Ovary (tissue), 9 donors: Measurements from ENCODE around the gene IER5. TPM values are rescaled to one million over a fixed set of nuclear protein-coding genes. Genes with fewer than 3 reads are reported as not detected.

Source experiments
- DNase-seq, 5 donors: peaks; one replicate each; pipeline ENCODE4 v3.0.0-alpha.2; 2019 to 2020
- H3K27ac ChIP-seq, 2 donors: fragments of 200-600 bp; one replicate each; pipeline versions ENCODE4 v1.5.1 to v1.8.0; 2019 to 2022
- H3K27me3 ChIP-seq: fragments of 200-600 bp; one replicate; pipeline ENCODE4 v1.8.0; 2022
- H3K36me3 ChIP-seq: fragments of 200-600 bp; sonication (generic); one replicate; pipeline ENCODE4 v1.5.1; 2019
- H3K4me1 ChIP-seq: one replicate; pipeline ENCODE4 v1.8.1; 2013; ENCODE audit warnings: mild to moderate bottlenecking, moderate library complexity; ENCODE audit not compliant: insufficient read depth
- H3K4me3 ChIP-seq: fragments of 200-600 bp; sonication (generic); one replicate; pipeline ENCODE4 v1.5.1; 2017
- H3K9me3 ChIP-seq, 2 donors: fragments of 200-600 bp in 1 of 2; sonication (generic) in 1 of 2; one replicate each; pipeline versions ENCODE4 v1.5.1 to v1.8.1; 2013 to 2019; ENCODE audit warnings: mild to moderate bottlenecking in 1 of 2, moderate library complexity in 1 of 2
- EP300 ChIP-seq: sonication (generic); formaldehyde crosslinking; IDR thresholded peaks from one replicate; pipeline ENCODE4 v1.6.1; 2017; ENCODE audit warnings: antibody characterized with exemption
- POLR2A ChIP-seq: fragments of 450-650 bp; IDR thresholded peaks from one replicate; pipeline ENCODE4 v1.6.1; 2017; ENCODE audit warnings: antibody characterized with exemption, mild to moderate bottlenecking, moderate library complexity
- WGBS, 3 donors: extraction: QIAGEN DNeasy Blood & Tissue Kit in 1 of 3; methylation state at CpG; one replicate each; pipeline versions ENCODE4 v1.1.5 to v1.1.7; 2013 to 2017; 5-methylcytosine and 5-hydroxymethylcytosine counted together
- intact Hi-C, 4 donors: fragments of 100-400 bp; cut with DNase I; formaldehyde crosslinking; loops; one replicate each; pipeline versions ENCODE4 v1.11.0 to v1.15.1; 2022 to 2023
- polyA plus RNA-seq, 2 donors: library from polyadenylated mRNA; stranded (reverse); fragments of 200-250 nt in 1 of 2; fragments of 350-450 nt in 1 of 2; fragmentation: Illumina TruSeq in 1 of 2; extraction: RNeasy Lipid Tissue Mini Kit (QIAGEN cat#74804) in 1 of 2; gene quantifications; one replicate each; pipeline ENCODE4 v1.2.3, GENCODE V29; 2013 to 2014
- total RNA-seq, 7 donors: library from RNA; depleted of rRNA in 2 of 7; stranded (reverse); fragments of >200 nt in 2 of 7; fragmentation: NEBNext Ultra II Directional in 3 of 7; extraction: Animal tissue kit (Norgen Biotek cat#: 25700) in 3 of 7; gene quantifications; one replicate each; pipeline versions ENCODE4 v1.1.0 to v1.2.4, GENCODE V29; 2016 to 2023
- TF ChIP-seq, protein P1 (sequence below), 3 donors: fragments of 450-650 bp in 2 of 3; fragments of 200-600 bp in 1 of 3; IDR thresholded peaks; one replicate each; pipeline versions ENCODE4 v1.5.1 to v1.8.0; 2016 to 2022; ENCODE audit warnings: antibody characterized with exemption in 3 of 3, mild to moderate bottlenecking in 1 of 3
- donor health status: DM: no; HTN: no; CAD: no; lungs with moderate emphysema.
- donor health status: DM: no; HTN: no; CAD: no.
- donor health status: Bipolar disorder and iron deficiency.
- donor health status: DM: yes; HTN: yes; CAD: no.
- donor health status: DM: no; HTN: no; CAD: no.
- donor health status: DM: yes; HTN: yes; CAD: no.

IER5 gene
- total and polyA plus RNA-seq, 9 donors: 2.5 to 43.4 (median 5.7) TPM

- peaks cover 1% of the 10 kb centered on the region for H3K4me1 ChIP-seq
- H3K27ac ChIP-seq: no peak overlapping the region
- 85 to 88% (median 87%) methylated on average over 17 of the region's 17 CpGs for whole genome bisulfite sequencing, 3 donors
- TF ChIP-seq, protein P1, sequence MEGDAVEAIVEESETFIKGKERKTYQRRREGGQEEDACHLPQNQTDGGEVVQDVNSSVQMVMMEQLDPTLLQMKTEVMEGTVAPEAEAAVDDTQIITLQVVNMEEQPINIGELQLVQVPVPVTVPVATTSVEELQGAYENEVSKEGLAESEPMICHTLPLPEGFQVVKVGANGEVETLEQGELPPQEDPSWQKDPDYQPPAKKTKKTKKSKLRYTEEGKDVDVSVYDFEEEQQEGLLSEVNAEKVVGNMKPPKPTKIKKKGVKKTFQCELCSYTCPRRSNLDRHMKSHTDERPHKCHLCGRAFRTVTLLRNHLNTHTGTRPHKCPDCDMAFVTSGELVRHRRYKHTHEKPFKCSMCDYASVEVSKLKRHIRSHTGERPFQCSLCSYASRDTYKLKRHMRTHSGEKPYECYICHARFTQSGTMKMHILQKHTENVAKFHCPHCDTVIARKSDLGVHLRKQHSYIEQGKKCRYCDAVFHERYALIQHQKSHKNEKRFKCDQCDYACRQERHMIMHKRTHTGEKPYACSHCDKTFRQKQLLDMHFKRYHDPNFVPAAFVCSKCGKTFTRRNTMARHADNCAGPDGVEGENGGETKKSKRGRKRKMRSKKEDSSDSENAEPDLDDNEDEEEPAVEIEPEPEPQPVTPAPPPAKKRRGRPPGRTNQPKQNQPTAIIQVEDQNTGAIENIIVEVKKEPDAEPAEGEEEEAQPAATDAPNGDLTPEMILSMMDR (IDR thresholded peaks at IDR 0.05): no peak
- TF ChIP-seq POLR2A: no peak
- no peak for TF ChIP-seq EP300
- no peaks in the 10 kb centered on the region for H3K27me3 ChIP-seq
- no peaks in the 10 kb centered on the region for H3K36me3 ChIP-seq
- no peak for DNase-seq
- H3K4me3 ChIP-seq: no peak overlapping the region
- intact Hi-C loops: no loop called here
- H3K9me3 ChIP-seq: no peaks in the 10 kb centered on the region
These were observed 46.3 kb downstream of the IER5 start for GRCh38 chr1:181134543-181135436.

GRCh38 chr1:181135437-181135731 lies 46.9 kb downstream of the IER5 start:
- Histone ChIP-seq H3K4me1 (peaks cover 1% of the 10 kb centered on the region), H3K27ac (no peak overlapping the region), H3K9me3 (no peaks in the 10 kb centered on the region), H3K4me3 (no peak overlapping the region), H3K27me3 (no peaks in the 10 kb centered on the region), H3K36me3 (no peaks in the 10 kb centered on the region)
- TF ChIP-seq, protein P1 (IDR thresholded peaks at IDR 0.05): no peak
- no peak for TF ChIP-seq POLR2A
- no peak for TF ChIP-seq EP300
- WGBS, 3 donors: 90 to 94% (median 91%) methylated on average over 2 of the region's 2 CpGs
- DNase-seq: no peak
- intact Hi-C loops: no loop called here

GRCh38 chr1:181135815-181136737 lies 47.6 kb downstream of the IER5 start:
- 85 to 86% (median 85%) methylated on average over 12 of the region's 12 CpGs for WGBS, 3 donors
- Histone ChIP-seq H3K27ac (no peak overlapping the region), H3K4me3 (no peak overlapping the region), H3K36me3 (no peaks in the 10 kb centered on the region), H3K27me3 (no peaks in the 10 kb centered on the region), H3K9me3 (no peaks in the 10 kb centered on the region), H3K4me1 (peaks cover 1% of the 10 kb centered on the region)
- no peak for DNase-seq
- TF ChIP-seq, protein P1 (IDR thresholded peaks at IDR 0.05): no peak
- TF ChIP-seq EP300: no peak
- TF ChIP-seq POLR2A: no peak
- intact Hi-C loops: no loop called here

DNA sequence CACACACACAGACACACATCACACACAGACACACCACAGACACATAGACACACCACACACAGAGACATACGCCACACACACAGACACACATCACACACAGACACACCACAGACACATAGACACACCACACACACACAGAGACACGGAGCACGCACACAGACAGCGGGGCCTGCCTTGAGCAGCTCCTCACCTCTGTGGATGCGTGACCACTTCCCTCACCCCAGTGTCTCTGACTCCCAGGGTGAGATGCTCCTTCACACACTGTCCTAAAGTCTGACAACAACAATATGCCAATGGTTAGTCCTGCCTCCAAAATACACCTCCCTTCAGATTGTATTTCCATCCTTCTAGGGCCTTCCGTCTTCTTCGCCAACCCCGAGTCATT lies 48.2 kb downstream of the IER5 start:
- Histone ChIP-seq H3K27me3 (no peaks in the 10 kb centered on the region), H3K9me3 (no peaks in the 10 kb centered on the region), H3K27ac (no peak overlapping the region), H3K36me3 (no peaks in the 10 kb centered on the region), H3K4me3 (no peak overlapping the region), H3K4me1 (peaks cover 1% of the 10 kb centered on the region)
- TF ChIP-seq, protein P1 (IDR thresholded peaks at IDR 0.05): no peak
- no peak for TF ChIP-seq EP300
- TF ChIP-seq POLR2A: no peak
- intact Hi-C loops: no loop called here
- WGBS, 3 donors: 83 to 94% (median 89%) methylated on average over 8 of the region's 8 CpGs
- no peak for DNase-seq
